Heart left ventricle (tissue), 13 donors: ENCODE data around the gene TMEM271.

Experiments used
- POLR2A ChIP-seq, 2 donors: fragments of 450-650 bp; IDR thresholded peaks; one replicate each; pipeline ENCODE4 v1.6.1; 2017; ENCODE audit warnings: antibody characterized with exemption in 2 of 2, mild to moderate bottlenecking in 2 of 2, moderate library complexity in 2 of 2
- TF ChIP-seq, protein P1 (sequence below), 12 donors: fragments of 200-600 bp; sonication (generic) in 4 of 12; IDR thresholded peaks; one replicate each; pipeline versions ENCODE4 v1.5.0 to v1.8.0; 2018 to 2022; ENCODE audit warnings: antibody characterized with exemption in 12 of 12, mild to moderate bottlenecking in 5 of 12
- donor health status: ischemic (EF 13 %, LVEDD 7.1; RV severe dilation, severe dysfunction).
- donor health status: DM: no; HTN: yes; CAD: no.
- donor health status: DM: no; HTN: no; CAD: no.
- donor health status: ischemic (EF 25% LVEDD 6.9; RV normal size, moderate dysfunction).
- donor health status: ischemic (EF 25% LVEDD 5.7; RV mildly dilated, moderate dysfunction).
- donor health status: ischemic (EF 35%, LVEDD 5.7; RV mildly dilated, moderate dysfunction).
- donor health status: nonischemic (EF 11% LVEDD 7.7; RV severe dilation, severe dysfunction).
- donor health status: DM: yes; HTN: yes; CAD: no.
- donor health status: PGD.
- donor health status: ischemic (EF 29% LVEDD 5.4; RV normal size, mild dysfunction).
- donor health status: nonischemic (EF 23%, LVEDD 6.1; RV moderate dilation, normal function).

DNA sequence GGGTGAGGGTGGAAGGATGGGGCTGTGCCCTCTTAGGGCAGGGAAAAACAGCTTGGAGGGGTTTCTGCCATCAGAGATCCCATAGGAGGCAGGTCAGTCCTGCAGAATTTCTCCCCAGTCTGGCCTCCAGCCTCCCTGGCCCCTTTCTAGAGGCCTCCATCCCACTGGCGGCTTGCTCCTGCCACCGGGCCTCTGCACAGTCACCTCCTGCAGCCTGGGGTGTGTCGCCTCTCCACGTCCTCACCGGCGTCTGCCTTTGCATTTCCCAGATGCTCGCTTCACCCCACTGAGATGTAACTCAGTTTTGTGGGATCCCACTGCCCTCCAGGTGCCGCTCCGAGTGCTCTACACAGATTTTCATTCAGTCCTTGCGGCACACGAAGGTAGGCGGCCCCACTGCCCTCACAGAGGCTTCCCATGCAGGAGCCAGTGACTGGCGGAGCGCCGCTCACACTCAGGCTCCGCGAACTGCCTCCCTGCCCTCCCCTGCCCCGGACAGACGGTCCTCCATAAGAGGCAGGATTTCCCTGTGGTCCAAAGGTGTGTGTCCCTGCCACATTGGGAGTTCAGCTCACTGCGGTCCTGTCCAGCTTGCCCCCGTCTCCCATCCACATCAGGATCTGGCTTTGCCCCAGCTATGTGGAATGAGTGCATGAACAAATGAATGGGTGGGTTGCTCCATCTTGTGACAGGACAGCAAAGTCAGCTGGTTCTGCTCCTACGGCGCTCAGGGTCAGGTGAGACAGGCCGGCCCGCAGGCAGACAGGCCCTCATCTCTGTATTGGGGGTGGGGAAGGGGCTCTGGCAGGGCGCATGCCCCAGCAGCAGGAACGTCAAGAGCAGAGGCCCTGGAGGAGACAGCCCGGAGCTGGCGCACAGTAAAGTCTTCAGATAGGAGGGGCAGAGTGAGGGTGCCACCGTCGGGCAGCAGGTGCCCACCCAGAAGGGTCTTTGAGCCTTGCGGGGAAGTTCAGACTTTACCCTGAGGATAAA is 2.7 kb upstream of the TMEM271 start:
- TF ChIP-seq, protein P1, sequence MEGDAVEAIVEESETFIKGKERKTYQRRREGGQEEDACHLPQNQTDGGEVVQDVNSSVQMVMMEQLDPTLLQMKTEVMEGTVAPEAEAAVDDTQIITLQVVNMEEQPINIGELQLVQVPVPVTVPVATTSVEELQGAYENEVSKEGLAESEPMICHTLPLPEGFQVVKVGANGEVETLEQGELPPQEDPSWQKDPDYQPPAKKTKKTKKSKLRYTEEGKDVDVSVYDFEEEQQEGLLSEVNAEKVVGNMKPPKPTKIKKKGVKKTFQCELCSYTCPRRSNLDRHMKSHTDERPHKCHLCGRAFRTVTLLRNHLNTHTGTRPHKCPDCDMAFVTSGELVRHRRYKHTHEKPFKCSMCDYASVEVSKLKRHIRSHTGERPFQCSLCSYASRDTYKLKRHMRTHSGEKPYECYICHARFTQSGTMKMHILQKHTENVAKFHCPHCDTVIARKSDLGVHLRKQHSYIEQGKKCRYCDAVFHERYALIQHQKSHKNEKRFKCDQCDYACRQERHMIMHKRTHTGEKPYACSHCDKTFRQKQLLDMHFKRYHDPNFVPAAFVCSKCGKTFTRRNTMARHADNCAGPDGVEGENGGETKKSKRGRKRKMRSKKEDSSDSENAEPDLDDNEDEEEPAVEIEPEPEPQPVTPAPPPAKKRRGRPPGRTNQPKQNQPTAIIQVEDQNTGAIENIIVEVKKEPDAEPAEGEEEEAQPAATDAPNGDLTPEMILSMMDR (IDR thresholded peaks at IDR 0.05), result no peak
- TF ChIP-seq POLR2A (IDR thresholded peaks at IDR 0.05), result no peak
